HG02852 (cell line): Measurements from ENCODE around the gene SCAMP1.
A peak's percentile ranks its signal among the peaks of the same experiment; 100 is the strongest.
"Not testable (repeated sequence)": the region's sequence is repeated elsewhere in the genome, so short reads cannot be mapped to it uniquely, and the experiment has no call there.

Source experiments
- ATAC-seq: cut with Tn5 transposase; IDR thresholded peaks from one replicate; pipeline ENCODE4 v1.9.1; 2021; ENCODE audit warnings: mild to moderate bottlenecking, moderate library complexity; ENCODE audit not compliant: unreplicated experiment

SCAMP1 gene

DNA sequence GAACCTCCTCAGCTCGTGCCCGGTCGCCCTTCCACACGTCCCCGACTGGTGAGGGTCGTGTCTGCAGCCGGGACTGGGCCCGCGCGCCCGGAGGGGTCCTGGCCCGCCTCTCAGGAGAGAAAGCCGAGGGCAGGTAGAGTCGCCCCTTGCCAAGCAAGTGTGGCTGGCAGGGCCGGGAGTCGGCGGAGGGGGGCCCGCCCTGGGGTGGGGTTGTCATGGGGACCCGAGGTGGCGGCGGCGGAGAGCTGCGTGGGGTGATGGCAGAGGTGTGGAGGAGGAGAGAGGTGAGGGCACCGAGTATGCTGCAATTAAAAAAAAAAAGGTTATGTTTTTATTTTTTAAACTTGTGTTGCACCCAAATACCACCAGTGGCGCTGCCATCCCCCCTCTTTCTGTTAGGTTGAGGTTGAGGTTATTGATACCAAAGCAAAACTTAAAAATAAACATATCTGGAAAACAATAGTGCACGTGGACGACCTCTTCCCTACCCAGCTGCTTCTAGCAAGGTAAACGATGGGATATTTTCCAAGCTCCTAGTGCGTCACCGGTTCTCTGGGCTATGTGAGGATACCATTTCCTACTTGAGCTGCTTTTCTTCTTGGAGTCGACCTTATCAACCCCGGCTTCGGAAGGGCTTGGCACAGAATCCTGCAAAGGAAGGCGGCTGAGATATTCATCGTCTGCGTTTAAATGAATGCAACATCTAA lies 660 bp downstream of the SCAMP1 start:
- ATAC-seq: peak; percentile 36

- no peak for ATAC-seq
Measured at GRCh38 chr5:78361631-78361993, 1.2 kb downstream of the SCAMP1 start.

DNA sequence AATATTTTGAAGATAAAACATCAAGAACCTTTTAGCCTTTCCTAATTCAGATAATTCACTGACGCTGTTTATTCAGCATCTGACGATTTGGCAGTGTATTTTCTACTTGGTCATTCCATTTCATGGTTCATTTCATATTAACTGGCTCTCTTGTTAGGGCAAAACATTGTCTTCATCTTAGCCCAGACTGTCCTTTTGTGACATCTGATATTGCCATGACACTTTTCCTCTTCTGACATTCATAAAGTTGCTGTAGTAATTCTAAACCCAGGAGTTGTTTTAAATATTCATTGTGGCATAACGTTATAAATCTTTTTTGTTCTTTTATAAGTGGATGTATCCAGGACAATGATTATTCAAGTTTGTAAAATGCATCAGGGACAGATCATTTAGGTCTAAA lies 1.8 kb downstream of the SCAMP1 start:
- ATAC-seq: no peak

DNA sequence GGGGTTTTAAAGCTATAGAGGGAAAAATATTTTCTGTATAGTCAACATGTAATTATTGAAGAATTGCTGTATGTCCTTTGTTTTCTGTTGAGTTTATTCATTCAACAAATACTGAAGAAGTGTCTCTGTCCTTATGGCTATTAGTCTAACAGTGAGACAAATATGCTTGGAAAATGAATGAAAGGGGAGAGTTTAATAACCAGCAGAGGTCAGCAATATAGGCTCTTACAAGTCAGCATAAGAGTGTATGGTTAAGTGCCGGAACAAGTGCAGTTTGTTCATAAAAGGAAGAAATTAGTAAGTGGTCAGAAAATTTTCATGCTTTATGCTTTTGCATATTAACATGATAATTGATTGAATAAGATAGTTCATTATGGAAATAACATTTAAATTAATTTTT lies 3.6 kb downstream of the SCAMP1 start:
- no peak for ATAC-seq

DNA sequence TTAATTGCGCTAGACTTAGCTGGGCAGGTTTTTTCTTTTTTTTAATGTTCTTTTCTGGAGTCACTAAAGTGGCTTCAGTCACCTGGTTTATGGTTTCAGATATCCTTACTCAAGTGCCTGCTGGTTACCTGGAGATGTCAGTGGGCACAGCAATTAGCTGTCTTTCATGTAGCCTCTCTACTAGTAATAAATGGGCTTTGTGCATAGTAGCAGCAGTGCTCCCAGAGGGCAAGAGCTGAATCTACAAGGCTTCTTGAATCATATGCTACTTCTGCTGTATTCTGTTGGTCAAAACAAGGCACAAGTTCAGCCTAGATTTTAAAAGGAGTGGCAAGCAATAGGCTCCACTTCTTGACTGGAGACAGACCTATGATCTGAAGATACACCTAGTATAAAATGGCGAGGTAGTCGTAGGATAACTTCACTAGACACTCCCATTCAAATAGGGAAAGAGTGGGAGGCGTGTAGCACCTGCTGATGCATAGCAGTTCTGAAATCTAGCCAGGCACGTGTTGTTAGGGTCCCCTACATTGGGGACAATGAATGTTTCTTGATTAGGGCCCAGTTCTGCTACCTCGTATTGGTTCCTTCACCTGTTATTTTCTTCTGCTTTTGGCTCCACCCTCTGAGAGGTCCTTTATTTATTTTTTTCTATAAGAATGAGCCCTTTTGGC lies 7.0 kb downstream of the SCAMP1 start:
- peak; percentile 74 for ATAC-seq

- no peak for ATAC-seq
Measured at GRCh38 chr5:78369680-78370079, 9.3 kb downstream of the SCAMP1 start.

DNA sequence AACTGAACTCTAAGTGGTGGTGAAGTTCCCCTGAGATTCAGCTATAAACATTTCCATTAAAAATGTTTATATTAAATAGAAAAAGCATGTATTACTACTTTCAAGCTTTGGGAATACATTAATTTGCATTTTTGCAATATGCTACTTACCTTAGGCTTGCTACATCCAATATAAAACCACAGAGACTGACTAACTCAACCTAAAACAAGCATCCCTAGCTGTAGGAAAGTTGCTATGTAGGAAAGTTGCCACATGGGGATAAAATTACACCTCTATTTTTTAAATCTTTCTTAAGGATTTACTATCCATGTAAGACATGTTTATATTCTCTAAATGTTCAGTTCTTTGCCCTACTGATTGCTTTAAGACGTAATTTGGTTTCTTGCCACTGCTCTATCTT lies 12.8 kb downstream of the SCAMP1 start:
- ATAC-seq: no peak

- no peak for ATAC-seq
Measured at GRCh38 chr5:78376315-78376714, 15.9 kb downstream of the SCAMP1 start.

DNA sequence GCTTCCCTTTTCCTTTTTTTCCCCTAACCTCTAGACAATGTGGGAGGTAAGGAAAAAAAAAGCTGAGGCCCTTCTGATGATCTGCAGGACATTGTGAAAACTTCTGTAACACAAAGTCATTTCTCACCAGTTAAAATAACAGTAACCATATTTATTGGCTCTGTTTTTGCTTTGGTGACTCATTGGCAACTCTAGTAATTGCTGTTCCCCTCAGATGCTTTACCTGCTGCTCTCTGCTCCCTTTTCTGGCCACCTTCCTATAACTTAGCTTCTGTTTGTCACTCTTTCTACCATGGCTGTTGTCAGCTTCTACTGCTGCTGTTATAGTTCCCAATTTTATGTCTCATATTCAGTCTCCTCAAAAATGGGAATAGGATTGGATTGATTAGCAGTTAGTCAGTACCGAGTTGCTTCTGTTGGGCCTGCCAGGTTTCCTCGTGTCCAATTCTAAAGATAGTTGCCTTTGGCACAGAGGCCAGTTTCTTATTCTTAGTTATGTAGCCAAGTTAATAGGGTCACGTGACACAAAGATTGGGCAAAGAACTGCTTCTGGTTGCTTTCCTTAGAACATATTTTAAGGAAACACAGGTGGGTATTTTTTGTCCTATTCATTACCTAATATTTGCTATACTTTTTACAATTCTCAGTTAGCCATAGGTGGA lies 16.8 kb downstream of the SCAMP1 start:
- no peak for ATAC-seq

DNA sequence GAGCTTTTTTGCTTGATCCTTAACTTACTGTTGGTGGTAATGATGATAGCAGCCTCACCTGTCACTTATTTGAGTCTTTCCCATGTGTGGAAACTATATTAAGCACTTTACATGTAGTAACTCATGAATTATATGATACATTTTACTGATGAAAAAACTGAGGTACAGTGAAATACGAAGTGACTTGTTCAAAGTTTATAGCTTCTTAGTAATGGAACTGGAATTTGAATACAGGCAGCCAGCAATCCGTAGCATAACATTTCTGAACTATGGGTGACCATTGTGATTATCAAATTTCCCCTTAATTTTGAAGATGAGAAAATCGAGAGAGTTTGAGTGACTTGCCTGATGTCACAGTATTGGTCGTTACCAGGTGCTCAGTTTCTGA lies 17.3 kb downstream of the SCAMP1 start:
- no peak for ATAC-seq

- no peak for ATAC-seq
Measured at GRCh38 chr5:78387468-78388153, 27.2 kb downstream of the SCAMP1 start.

GRCh38 chr5:78391357-78391756 lies 30.9 kb downstream of the SCAMP1 start:
- ATAC-seq: not testable (repeated sequence)

DNA sequence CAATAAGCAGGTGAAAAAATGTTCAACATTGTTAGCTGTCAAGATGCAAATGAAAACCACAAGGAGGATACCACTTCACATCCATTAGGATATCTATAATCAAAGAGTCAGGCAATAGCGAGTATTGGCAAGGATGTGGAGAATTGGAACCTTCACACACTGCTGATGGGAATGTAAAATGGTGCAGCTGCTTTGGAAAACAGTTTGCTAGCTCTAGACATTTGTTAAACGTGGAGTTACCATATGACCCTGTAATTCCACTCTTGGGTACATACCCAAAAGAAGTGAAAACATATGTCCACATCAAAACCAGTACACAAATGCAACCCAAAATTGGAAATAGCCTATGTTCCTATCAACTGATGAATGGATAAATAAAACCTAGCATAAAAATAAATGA lies 37.4 kb downstream of the SCAMP1 start:
- ATAC-seq: no peak

DNA sequence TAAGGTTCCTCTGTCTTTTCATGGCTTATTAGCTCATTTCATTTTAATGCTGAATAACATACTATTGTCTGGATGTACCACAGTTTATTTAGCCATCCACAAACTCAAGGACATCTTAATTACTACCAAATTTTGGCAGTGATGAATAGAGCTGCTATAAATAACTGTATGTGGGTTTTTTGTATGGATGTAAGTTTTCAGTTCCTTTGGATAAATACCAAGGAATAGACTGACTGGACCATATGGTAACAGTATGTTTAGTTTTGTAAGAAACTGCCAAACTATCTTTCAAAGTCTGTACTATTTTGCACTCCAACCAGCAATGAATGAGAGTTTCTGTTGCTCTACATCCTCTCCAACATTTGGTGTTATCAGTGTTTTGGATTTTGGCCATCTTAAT lies 38.7 kb downstream of the SCAMP1 start:
- no peak for ATAC-seq

DNA sequence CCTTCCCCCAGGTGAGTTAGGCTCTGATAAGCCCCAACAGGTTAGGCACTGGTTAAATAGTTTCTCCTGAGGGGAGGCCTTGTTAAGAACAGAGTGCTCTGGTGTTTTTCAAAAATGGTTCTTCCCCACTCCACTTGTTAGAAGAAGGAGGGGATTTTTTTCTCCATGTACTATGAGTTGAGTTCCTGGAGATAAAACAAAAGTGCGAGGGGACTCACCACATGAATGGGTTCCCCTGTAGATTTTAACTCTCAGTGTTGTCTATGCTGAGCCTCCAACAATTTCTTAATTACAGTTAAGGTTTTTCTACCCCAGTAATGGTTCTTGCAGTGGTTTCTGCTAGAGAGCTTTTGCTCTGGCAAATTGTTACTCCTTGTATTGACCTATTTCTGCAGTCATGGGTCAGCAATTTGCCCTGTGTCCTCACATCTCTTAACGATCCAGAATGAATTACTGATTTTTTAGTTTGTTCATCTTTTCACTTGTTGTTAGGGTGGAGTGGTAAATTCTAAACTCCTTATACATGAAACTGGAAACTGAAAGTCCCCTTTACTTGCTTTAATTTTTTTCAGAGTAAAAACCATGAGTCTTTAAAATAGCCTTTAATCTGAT lies 44.4 kb downstream of the SCAMP1 start:
- no peak for ATAC-seq

DNA sequence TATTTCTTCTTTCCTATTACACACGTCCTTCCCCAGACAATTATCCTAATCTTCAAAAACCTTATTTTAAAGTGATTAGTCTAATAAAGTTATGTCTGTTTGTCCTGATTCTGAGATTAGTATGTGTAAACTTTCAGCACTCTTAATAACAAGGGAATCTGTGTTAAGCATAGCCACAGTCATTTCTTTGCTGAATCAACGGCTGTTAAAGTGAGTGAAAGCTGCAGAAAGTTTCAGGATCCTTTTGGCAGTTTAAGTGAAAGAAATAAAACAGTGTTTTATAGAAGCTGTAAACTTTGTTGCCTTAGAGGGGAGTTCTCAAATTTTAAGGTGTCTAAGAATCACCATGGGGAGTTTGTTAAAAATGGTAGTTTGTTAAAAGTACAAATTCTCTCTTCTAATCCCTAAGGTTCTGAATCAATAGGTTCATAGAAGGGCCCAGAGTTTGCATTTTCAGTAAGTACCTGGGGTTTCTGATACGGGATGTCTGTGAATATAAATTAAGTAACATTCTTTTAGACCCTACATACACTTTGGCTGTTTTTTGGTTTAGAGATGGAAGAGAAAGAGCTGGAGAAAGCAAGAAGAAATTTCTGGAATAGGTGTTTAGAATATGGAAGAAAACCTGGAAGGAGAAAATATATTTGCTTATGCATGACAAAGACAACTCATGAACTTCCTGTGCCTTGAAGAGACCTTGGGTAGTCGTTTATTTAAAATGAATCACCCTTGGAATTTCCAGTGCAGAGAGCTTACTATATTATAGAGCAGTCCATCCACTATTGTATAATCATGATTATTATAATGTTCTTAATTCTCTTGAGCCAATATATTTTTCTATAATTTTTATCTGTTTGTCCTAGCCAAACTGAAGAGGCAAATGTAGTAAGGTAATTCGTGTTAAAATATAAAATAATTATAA lies 45.7 kb downstream of the SCAMP1 start:
- ATAC-seq: no peak

DNA sequence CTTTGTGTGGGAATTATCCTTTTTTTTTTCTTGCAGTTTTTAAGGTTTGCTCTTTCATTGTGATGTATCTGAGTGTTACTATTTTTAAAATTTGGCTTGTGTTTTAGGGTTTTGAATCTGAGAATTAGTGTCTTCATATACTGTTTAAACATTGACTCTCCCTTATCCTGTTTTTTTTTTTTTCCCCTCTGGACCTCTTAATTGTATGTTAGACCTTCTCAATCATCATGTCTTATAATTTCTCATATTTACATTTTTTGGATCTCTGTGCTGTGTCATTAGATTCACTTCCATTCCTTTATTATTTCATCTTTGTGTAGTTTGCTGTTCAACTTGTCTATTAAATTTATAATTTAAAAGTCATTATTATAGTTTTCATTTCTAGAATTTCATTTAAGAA lies 47.0 kb downstream of the SCAMP1 start:
- no peak for ATAC-seq

DNA sequence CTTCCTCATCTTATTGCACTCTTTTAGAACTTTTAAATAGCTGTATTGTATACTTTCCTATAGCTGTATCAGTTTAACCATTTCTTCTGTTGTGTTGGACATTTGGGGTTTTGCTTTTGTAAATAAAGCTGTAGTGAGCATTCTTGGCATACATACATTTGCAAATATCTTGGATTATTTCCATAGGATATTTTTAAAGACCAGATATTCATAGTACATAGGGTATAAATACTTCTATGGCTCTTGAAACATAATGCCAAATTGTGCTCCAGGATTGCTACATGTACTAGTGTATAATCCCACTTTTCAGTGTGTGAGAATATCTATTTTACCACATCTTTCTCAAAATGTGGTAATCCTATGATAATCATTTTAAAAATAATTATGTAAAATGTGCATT lies 51.2 kb downstream of the SCAMP1 start:
- no peak for ATAC-seq

- ATAC-seq: no peak
Measured at GRCh38 chr5:78416677-78417425, 56.4 kb downstream of the SCAMP1 start.

- no peak for ATAC-seq
Measured at GRCh38 chr5:78419396-78419795, 59.0 kb downstream of the SCAMP1 start.
